Measurements from ENCODE around the gene ZPR1.
"Not testable (repeated sequence)": the region's sequence is repeated elsewhere in the genome, so short reads cannot be mapped to it uniquely, and the experiment has no call there.

The ZPR1 gene

DNA sequence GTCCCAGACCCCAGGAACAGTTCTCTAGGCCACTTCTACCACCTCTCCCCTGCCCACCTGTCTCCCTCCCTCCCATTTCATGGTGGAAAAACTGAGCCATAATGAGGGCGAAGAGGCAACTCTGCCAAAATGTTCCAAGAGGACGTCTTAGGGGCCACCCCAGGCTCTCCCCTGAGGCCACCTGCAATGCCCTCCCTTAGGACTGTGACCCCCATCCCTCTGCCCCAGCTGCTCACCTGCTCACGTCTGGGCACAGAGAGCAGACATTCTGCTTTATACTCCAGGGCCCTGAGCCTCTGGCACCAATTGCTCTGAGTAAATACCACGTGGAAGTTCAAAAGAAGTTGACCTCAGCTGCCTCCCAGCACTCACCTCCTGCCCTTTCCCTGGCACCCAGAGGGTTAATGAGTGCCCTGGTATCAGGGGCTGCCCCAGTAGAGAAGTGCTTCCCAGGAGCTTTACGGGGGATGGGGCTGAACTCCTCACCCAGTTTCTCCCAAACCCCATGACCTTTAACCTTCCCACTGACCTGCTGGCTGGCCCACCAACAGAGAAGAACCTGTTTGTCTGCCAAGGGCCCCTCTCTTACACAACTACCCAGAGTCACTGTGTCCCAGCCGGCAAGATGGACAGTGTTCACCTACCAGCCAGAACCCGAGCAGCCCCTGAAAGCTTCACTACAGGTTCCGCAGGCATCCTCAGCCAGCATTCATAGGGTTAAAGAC is 4.5 kb upstream of the ZPR1 start:
- FAIRE-seq: no peak

DNA sequence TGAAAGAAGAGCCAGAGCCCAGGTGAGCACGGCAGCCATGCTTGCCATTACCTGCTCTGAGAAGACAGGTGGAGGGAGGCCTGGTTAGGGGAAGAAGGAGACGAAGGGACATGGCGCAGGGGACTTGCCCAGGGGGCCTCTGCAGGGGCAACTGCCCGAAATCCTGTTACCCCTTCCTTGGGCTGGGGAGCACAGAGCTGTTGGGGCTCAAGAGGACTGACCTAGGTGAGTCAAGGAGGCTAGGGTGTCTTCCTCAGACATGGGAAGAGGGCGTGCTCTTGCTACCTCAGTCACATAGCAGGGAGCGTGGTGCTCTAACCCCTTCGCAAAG is 4.0 kb upstream of the ZPR1 start, which contains the start of gene APOA5:
Gene APOA5 (minus strand): TSS at position 67 of the 331 bp plus-strand sequence. CDS start 19 bp downstream, at position 48.
- no peak for FAIRE-seq

DNA sequence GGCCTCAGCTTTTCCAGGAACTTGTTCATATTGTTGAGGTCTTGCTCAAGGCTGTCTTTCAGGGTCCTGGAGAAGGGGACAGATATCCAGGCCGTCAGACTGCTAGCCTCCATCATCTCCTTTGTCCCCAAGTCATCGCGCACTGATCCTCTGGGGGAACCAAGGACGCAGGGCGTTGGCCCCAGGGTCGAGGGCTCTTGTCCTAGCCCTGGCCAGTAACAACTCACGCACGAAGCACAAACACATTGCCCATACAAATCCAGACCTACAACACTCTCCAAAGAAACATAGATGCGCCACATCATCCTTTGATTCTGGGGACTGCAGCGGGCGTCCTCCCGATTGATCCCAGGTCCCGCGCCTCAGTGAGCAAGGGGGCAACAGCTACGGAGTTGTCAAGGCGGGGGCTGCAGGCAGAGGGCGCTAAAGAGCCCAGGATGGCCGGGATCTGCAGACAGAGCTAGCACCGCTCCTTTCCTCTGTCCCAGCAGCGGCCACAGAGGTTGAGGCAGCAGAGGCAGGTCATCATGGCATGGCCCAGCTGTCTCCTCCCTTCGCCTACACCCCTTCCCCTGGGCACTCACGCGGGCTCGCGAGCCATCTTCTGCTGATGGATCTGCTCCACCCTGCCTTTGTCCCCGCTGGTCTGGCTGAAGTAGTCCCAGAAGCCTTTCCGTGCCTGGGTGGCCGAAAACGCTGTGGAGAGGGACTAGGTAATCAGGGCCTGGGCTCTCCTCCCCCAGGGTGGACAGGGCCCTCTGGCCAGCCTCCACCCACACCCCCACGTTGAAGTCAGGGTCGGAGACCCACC is 3.4 kb upstream of the ZPR1 start:
- FAIRE-seq: no peak

DNA sequence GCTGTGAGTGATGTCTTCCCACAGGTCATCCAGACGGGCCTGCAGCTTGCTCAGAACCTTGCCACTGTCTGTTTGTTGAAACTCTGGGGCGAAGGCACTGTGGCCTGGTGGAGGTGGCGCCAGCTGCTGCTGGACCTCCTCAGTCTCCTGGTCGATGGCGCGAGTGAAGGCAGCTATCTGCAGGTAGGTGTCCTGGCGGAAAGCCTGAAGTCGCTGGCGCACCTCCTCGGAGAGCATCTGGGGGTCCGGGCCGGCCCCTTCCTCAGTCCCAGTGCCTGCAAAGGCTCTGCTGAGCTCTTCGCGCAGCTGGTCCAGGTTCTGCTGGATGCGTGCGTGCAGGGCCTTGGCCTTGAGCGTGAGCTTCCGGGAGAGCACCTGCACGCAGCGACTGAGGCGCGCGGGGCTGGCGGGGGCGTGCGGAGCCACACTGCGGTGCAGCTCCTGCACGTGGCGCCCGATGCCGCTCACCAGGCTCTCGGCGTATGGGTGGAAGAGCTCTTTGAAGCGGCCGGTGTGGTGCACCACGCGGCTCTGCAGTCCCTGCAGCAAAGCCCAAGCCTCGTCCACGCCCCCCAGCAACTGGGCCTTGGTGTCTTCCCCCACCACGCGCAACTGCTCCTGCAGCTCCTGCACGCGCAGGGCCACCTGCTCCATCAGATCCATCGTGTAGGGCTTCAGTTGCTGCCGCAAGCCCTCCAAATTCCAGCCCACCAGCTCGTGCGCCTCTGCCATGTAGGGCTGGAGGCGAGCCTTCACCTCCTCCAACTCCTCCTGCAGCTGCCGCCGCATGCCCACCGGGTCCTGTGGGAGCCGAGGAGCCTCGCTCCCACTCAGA is 2.6 kb upstream of the ZPR1 start:
- no peak for FAIRE-seq

DNA sequence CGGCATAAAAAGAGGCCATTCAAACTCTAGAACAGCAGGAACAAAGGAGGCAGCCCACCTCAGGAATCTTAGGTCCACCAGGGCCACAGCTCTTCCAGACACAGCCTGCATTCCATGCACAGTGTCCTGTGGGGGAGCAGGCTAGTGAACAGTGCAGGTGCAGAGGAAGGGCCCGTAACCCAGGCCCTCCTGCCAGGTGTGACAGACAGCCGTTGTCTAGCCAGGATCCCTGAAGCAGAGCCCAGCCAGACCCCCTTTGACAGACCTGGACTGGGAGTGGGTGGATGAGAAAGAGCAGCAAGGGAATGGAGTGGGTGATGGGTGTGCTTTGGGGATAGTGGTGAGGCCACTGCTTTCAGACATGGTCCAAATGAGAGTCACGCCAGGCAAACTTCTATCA is 1.2 kb upstream of the ZPR1 start:
- no peak for FAIRE-seq

DNA sequence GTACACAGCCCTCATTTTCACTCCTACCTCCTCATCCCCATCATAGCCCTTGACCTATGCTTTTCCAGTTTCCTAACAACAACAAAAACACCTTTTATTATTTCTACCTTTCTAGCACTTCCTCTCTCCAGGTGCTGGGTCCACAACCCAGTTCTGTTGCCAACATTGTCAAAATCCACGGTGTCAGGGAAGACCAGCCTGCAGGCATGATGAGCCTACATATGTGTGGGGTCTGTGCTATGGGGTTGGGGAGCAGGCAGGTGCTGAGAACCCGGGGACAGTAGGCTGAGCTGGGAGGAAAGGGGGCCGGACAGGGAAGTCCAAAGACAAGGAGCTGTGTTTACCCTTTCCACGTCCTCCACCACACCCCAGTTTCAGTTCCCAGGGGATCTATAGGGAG is 711 bp upstream of the ZPR1 start:
- FAIRE-seq: no peak

DNA sequence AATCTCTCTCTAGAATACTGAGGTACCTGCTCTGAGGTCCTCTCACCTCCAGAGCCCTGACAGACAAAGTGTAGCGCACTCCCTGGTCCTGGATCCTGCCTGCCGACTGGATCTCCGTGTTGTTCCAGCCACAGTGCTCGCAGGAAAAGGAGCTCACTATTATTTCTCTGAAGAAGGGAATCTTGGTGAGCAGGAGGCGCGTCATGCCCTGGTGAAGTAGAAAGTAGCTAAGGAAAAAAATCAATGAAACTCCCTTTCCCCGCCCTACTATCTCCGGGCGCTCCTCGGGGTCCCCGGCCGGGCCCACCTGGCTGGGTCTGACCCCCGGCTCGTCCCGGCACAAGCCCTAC is 412 bp downstream of the ZPR1 start:
- no peak for FAIRE-seq

DNA sequence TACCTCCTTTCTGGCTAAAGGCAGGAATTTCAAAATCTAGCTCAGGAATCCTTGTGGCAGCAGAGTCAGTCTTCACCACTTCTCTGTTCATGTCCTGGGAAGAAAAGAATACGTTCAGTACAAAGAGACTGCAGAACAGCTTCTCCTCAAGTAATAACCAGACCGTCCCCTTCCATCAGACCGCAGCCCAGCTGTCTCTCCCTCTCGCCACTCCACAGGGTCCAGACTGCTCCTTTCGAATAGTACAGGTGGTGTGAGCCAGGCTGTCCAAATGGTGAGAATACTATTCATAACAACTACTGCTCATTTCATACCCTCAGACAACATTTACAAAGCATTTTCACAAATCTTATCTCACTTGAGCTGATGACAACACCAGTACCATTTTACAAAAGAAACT is 857 bp downstream of the ZPR1 start:
- no peak for FAIRE-seq

DNA sequence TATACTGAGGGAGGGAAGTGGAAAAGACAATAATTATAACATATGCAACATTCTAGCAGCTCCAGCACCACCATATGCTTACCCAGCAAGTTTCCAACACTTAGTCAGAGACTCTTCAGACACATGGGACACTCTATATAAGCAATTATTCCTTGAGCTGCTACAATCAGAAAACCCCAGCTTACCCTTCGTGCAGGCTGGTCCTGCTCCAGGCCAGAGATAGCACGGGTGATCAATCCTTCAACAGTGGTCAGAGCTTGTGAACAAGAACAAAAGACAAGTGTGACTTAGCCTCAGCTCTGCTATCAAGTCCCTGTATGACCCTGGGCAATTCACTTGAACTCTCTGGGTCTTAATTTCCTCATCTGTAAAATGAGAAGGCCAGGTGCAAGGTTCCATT is 1.5 kb downstream of the ZPR1 start:
- no peak for FAIRE-seq

DNA sequence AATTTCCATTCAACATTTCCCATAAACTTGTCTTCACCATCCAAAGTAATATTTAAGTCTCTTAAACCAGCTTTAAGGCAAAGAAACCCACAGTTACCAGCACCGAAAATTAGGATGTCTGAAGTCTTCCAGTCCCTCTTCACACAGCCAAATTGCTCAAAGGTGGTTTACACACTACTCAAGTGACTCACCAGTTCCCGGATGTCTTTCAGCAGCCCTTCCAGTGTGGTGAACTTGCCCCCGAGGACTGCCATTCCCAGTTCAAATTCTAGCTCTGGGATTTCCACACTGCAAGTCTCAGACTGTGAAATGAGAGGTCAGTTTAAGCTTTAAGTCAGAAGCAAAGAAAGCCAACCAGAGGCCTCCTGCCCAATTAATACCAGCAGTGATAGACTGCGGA is 5.1 kb downstream of the ZPR1 start:
- FAIRE-seq: no peak

DNA sequence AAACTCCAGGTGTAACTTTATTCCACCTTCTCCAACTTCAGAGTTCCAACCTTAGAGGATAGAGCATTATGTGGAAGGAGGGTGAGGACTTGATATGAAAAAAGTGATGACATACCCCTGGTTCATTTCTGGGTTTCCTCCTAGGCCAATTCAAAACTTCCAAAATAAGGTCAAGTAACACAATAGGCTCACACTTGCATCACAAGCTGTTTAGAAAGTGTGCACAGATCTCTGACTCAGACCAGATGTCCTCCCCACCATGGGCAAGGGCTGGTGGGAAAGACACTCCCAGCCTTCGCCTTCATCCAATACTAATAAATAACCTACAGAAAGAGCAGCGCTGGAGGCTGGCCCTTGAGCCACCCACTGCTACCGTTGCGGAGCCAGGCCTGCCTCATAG is 9.3 kb downstream of the ZPR1 start:
- FAIRE-seq: no peak

DNA sequence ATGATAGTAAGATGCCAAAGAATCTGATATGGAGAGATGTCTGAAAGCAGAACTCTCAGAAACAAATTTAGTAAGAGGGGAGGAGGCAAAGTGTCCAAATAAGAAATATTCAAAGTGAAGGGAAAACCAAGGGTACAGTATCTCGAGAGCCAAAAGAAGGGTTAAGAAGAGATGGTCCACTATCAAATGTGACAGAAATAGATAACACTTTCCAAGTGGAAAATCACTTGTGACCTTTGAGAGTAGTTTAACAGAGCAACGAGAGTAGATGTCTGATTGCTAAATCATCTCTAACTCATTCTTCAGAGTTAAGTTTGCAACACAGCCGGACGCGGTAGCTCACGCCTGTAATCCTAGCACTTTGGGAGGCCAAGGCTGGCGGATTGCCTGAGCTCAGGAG is 10.8 kb downstream of the ZPR1 start:
- no peak for FAIRE-seq

DNA sequence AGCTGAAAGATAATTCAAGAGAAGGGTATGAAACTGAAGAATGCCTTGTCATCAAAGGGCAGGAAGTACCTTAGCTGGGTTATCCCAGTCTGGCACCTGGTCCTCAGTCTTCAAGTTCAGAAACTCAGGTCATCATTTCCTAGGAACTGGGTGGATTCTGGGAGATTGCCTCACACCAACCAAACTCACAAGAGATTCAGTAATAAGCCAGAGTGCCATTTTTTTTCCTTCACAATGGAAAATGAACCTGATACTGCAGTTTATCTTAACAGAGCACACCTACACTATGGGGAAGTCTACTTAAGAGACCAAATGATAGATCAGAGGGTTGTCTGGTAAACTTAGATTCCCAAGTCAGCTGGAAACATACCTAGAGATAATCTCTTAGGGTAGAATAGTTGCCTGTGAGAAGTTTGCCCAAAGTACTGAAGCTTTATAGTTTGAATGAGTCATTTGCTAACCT is 11.3 kb downstream of the ZPR1 start:
- FAIRE-seq: no peak

DNA sequence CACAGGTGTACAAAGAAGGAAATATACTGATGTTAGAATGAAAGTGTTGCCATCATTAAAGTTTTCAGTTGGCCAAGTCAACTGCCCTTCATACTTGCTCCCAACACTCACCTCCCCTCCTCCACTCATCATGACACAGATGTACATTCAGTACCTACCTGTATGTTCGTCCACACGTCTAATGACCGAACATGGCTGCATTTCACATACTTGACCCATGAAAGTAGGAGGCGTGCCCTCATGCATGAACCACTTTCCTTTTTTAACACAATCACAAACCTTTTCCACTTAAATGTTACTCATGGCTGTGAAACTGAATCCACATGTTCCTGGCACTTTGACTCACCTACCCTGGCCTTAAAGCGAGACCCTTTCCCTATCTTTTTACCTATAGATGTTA is 11.8 kb downstream of the ZPR1 start:
- FAIRE-seq: no peak

DNA sequence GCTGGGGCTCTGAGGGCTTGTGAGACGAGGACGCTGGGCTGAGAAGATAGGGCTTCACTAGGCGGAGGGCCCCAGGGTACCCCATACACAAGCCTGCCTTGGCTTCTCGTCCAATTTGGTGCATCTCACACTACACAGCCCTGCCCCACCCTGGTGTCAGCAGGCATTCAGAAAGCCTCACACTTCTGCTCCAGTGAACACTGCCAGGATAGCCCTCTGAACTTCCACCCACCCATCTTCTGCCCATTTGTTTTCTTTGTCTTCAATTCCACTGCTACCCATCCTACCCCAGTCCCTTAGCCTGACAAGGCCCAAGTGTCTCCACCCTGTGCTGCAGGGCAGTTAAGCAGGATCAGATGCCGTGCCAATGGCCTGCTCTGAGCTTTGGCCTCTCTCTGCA is 13.2 kb downstream of the ZPR1 start:
- FAIRE-seq: no peak

DNA sequence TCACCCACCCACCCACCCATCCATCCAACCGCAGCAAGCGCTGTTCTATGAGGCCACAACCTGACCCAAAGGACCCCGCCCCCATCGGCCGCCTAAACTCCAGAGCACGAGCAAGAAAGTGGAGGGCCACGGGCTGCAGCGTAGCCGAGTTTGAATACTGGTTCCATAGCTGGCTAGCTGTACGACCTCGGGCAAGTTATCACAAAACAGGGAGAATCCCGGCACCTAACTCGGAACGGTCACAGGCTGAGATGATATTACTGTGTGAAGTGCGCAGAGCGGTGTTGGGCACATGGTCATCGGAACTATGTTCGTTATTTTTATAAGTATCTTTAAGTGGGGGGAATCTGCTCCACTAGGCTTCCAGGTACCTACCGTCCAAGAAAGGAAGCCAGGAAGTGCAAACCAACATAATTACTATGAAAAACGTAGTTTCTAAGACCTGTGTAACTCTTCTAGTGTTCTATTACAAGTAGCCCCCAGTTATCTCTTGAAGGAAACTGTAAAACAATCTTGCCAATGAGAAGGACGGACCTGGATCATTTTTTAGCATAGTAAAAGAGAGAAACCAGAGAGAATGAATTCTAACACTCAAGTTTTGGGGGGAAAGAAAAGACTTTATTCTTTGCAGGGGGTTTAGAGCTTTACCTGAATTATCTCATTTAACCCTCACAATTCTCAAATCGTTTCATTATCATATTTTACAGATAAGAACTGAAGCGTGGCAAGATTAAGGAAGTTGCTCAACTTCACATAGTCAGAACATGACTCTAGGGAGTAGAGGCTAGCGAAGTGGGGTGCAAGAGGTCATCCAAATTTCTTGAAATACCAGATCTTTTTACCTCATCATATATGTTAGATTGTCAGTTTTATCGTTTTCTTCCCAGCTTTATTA is 14.4 kb downstream of the ZPR1 start:
- FAIRE-seq: no peak

DNA sequence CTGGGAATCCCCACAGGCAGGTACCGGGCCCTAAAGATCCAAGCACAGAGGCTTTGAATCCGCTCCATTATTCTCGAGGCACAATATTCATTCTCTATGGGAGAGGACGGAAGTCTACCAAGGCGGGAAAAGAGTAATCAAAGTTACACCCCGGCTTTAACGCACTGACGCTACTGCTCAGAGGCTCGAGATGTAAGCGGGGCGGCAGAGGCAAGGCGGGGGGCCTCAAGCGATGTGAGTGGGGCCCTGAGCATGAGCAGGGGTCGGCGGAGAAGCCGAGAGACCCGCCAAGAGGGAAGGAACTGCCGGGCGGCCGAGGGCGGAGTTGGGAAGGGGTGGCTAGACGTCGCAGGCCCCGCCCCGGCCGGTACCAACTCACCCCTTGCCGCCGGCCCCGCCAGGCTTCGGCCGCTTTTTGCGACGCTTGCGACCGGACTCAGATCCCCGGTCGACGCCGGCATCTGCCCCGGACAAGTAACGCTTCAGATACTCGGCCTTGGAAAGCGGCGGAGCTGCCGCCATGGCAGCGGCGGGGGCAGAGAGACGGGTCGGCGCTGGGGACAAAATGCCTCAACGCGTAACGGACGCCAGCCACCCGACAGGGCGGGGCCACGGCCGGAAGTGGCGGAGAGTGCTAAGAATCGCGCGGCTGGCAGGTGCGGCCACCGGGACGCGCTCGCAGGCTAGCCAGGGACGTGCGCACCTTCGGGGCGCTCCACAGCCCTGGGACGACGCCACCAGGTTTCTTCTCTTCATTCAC is 15.2 kb downstream of the ZPR1 start, which contains the start of gene BUD13:
Gene BUD13 (minus strand): TSS at position 545 of the 760 bp plus-strand sequence. CDS start 23 bp downstream, at position 522.
- FAIRE-seq: no peak

DNA sequence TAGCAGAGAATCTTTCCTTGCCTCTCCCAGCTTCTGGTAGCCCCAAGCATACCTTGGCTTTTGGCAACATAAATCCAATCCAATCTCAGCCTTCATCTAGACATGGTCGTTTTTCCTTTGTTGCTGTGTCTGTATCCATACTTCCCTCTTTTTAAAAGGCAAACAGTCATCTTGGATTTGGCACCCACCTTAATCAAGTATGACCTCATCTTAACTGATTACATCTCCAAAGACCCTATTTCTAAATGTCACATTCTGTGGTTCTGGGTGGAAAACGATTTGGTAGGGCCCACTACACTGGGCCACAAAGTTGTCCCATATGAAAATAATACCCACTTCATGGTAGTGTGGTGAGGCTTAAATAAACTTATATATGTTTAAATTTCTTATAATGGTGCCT is 15.9 kb downstream of the ZPR1 start:
- no peak for FAIRE-seq

DNA sequence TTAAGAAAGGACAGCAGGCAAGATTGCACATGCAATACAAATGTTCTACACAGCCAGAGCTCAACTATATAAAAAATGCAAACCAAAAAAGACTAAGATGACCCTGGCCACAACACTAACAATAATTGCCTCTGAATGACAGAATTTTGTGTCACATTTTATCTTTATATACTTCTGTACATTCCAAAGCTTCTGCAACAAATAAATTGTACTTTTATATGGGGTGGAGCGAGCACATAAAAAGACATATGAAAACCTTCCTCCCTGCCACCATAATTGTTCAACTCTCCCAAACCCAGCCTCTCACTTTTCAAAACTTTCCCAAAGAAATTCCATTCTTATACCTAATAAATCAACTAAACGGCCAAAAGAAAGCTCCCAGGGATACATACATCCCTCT is 25.7 kb downstream of the ZPR1 start:
- FAIRE-seq: no peak

DNA sequence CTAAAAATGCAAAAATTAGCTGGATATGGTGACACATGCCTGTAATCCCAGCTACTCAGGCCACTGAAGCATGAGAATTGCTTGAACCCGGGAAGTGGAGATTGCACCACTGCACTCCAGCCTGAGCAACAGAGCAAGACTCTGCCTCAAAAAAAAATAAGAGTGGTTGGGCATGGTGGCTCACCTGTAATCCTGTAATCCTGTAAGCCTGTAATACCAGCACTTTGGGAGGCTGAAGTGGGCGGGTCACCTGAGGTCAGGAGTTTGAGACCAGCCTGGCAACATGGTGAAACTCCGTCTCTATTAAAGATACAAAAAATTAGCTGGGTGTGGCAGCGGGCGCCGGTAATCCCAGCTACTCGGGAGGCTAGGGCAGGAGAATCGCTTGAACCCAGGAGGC is 31.8 kb downstream of the ZPR1 start:
- FAIRE-seq: not testable (repeated sequence)

DNA sequence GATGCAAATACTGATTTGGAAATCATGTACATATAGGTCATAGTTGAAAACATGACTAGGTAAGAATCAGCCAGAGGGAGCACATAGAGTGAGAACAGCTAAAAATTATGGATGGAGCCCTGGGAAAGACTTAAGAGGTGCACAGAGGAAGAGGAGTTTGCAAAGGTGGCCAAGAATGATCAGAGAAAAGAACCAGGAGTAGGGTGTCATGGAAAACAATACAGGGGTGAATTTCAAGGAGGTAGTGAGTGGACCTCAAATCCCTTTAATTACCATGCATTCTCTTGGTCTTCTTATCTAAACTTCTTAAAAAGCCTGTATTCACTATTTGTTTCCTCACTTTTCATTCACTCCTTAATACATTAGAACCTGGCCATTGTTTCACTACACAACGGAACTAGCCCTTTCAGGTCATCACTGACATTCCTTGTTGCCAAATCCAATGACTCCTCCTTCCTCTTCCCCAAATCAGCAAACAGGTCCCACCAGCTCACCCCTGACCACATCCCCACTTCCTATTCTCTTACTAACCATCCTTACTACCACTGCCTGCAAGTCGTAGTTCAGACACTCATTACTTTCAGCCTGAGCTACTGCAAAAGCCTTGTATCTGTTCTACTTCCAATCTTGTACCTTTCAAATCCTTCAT is 37.6 kb downstream of the ZPR1 start:
- FAIRE-seq: no peak

Data from islet of Langerhans (tissue), 1 donor.